ENCODE measurements around the gene RAD9A.
A peak's percentile ranks its signal among the peaks of the same experiment; 100 is the strongest.

RAD9A gene

GRCh38 chr11:67371189-67371910 is 20.4 kb upstream of the RAD9A start:
- DNase-seq (ENCODE audit: low read depth): no peak

GRCh38 chr11:67371911-67372320 is 19.9 kb upstream of the RAD9A start:
- H3K4me3 ChIP-seq (ENCODE audit: control insufficient read depth, low read depth, low read length): peak overlapping the region; percentile 85

More at GRCh38 chr11:67371189-67371910, 20.4 kb upstream of the RAD9A start:
- peak; percentile 70 for TF ChIP-seq CTCF (IDR thresholded peaks at IDR 0.05; ENCODE audit: control insufficient read depth, insufficient read depth, low read depth, low read length, missing control alignments)
- H3K4me3 ChIP-seq (ENCODE audit: control insufficient read depth, low read depth, low read length): peak overlapping the region; percentile 85

GRCh38 chr11:67372321-67372992 is 19.3 kb upstream of the RAD9A start:
- H3K4me3 ChIP-seq (ENCODE audit: control insufficient read depth, low read depth, low read length): peak overlapping the region; percentile 85
- no peak for TF ChIP-seq CTCF (IDR thresholded peaks at IDR 0.05; ENCODE audit: control insufficient read depth, insufficient read depth, low read depth, low read length, missing control alignments)
- no peak for DNase-seq (ENCODE audit: low read depth)

More at GRCh38 chr11:67371911-67372320, 19.9 kb upstream of the RAD9A start:
- no peak for TF ChIP-seq CTCF (IDR thresholded peaks at IDR 0.05; ENCODE audit: control insufficient read depth, insufficient read depth, low read depth, low read length, missing control alignments)
- DNase-seq (ENCODE audit: low read depth): no peak

- no peak for TF ChIP-seq CTCF (IDR thresholded peaks at IDR 0.05; ENCODE audit: control insufficient read depth, insufficient read depth, low read depth, low read length, missing control alignments)
- H3K4me3 ChIP-seq (ENCODE audit: control insufficient read depth, low read depth, low read length): peak within 1 kb of the TSS; percentile 85
- DNase-seq (ENCODE audit: low read depth): no peak
Observed at GRCh38 chr11:67372993-67373647, 18.7 kb upstream of the RAD9A start, which contains the start of gene CLCF1. CLCF1 (minus strand) TSS chr11:67373598; CDS start chr11:67373539, 59 bp downstream.

GRCh38 chr11:67373648-67374570 is 17.9 kb upstream of the RAD9A start:
- peak; percentile 35 for TF ChIP-seq CTCF (IDR thresholded peaks at IDR 0.05; ENCODE audit: control insufficient read depth, insufficient read depth, low read depth, low read length, missing control alignments)
- peak; percentile 97 for DNase-seq (ENCODE audit: low read depth)
- peak overlapping the region; percentile 85 for H3K4me3 ChIP-seq (ENCODE audit: control insufficient read depth, low read depth, low read length)
